Measurements from ENCODE around the gene TPRG1L.

Gene TPRG1L

DNA sequence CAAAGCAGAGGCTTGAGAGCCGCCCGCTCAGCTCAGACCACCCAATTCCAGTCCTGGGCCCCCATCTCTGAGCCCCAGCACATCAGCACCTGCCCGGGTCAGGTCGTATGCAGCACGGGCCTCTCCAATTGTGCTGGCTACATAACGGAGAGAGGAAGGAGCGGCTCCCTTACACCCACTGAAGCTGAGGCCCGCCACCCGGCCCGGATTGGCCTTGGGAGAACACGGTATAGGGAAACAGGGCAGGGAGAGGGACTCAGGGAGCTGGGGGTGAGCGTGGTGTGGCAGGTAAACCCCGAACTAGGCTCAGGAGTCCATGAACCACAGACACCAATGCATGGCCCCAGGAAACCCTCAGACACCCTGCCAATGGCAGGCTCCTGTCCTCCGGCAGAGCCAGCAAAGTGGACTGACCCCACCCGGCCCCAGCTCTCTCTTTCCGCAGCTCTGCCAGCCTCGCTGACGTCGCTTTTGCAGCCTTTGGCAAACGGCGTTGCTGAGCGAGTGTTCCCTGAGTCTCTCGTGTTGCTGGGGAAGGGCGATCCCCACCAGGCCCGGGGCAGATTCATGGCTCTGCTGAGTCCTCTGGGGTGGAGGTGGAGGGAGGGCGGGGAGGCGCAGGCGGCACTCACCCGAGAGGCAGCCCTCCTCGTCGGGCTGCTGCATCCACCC lies 30.0 kb upstream of the TPRG1L start:
- no peak for DNase-seq (ENCODE audit: low read depth)

DNA sequence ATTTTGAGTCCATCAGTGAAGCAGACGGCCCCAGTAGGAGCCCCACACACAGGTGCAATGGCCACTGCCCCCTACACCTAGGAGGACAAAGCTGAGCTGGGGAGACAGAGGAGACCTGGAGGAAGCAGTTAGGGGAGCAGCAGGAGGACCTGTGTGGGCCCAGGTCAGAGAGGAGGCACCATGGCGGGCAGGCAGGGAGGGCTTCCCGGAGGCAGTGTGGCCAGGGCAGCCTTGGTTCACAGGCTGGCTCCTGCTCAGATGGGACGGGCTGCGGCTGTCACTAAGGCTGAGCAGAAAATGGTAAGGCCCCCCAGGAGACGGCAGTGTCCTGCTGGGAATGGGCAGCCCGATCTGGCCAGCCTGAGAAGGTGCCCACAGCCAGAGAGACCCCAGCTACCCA lies 28.9 kb upstream of the TPRG1L start:
- DNase-seq (ENCODE audit: low read depth) = no peak

DNA sequence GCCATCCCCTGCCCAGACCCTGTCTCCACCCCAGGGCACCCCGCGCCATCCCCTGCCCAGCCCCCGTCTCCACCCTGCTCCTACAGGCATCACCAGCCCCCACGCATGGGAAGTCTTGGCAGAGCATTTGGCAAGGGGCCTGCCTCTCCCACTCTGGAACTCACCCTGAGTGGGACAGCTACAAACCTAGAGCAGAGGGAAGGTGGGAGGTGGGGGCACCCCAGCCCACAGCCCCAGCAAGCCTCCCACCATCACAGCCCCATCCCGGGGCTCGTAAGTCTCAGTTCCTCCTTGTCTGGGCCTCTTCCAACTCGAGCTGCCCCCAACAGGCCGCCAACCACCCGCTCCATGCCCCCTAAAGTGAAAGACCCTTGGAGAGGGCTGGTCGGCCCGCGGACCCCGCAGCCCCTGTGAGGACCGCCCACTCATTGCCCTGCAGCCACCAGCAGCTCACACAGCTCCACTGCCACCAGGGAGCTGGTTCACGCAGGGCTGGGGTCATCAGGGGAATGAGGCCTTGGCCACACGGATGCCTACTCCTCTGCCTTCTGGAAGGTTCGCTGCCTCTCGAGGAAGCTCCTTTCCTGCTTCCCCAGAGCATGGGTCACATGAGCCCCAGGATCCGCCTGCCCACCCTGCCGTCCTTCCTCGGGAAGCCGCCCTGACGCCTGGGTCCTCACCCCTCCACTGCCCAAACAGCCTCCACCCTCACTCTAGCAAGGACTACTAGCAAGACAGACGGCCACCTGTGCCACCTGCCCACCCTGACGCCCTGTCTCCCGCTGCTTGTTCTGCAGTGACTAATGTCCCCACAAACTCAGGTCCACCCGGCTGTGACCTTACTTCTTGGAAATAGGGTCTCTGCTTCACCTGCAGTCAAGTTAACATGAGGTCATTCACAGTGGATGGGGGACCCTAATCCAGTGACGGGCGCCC lies 27.9 kb upstream of the TPRG1L start:
- DNase-seq (ENCODE audit: low read depth) = no peak

DNA sequence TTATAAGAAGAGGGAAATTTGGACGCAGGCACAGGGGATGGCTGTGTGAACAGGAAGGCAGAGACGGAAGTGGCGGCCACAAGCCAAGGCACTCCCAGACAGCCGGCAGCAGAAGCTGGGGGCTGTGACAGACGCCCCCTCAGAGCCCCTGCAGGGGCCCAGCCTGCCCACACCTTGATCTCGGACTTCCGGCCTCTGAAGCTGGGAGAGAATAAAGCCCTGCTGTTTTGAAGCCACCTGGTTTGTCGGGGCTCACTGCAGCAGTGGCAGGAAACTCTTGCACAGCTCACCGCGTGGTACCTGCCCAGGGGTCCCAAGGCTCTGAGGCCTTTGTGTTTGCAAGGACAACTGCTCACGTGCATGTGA lies 27.2 kb upstream of the TPRG1L start:
- no peak for DNase-seq (ENCODE audit: low read depth)

DNA sequence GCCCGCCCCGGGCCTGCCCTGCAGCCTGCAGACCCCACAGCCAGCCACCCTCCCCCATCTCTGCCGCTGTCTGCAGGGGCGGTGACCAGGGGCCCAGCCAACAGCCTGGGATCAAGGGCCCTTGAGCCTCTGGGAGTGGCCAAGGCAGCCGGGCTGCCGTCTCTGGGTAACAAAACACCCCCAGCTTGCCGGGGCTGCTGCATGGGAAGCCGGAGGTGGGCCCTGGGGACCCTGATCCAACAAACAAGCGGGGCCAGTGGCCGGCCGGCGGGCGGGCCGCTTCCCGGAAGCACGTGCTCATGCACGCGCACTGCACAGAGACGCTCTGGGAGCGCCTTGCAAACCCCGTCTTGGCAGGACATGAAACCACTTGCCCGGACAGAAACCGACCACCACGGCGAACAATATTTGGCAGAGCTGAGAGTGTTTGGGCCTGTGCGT lies 26.7 kb upstream of the TPRG1L start:
- DNase-seq (ENCODE audit: low read depth) = no peak

DNA sequence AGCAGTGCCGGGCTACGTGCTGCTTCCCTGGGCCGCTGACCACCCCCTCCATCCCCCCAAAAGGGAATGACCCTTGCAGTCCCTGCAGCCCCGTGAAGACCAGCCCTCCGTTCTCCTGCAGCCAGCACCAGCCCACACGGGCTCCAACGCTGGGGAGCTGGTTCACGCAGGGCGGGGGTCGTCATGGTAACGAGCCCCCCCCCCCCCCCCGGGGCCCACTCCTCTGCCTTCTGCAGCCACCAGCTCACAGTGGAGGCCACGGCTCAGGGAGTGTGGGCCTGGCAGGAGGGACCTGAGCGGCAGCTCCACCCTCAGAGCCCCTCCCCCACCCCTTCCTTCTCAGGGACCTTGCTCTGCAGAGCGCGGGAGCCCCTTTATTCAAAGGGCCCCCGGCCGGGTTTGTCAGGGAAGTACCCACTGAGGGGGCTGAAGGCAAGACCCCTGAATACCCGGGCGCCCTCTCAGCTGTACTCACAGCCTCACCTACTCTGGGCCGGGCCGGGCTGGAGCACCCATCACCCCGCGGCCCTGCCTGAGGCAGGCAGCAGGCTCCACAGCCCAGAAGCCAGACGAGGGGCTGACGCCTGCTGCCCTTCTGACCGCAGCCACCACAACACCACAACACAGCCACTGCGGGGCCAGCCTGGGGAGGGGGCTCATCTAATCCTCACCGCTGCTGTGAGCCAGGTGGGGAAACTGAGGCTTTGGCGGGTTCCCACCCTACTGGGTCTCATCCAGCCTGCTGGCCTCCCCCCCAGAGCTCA lies 26.1 kb upstream of the TPRG1L start:
- DNase-seq (ENCODE audit: low read depth) = no peak

DNA sequence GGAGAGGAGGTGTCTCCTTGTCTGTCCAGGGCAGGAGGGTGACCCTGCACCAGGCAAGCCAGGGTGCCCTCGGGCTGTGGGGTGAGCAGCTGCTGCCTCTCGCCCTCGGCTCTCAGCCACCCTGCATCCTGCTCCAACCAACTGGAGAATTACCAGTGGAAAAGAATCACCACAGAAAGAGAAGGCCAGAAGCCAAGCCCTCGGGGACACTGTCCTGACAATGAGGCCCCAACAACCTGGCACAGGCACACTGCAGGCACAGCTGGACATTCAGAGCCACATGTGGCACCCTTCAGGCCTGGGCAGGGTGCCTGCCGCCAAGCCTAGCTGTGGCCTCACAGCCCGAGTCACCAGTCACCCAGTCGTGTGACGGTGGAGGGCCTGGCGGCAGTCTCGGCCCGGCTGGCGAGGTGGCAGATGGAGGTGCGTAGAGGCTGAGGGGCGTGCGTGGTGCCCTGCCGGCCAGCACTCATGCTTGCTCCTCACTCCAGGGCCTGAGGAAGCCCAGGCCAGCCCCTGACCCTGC lies 25.5 kb upstream of the TPRG1L start:
- no peak for DNase-seq (ENCODE audit: low read depth)

DNA sequence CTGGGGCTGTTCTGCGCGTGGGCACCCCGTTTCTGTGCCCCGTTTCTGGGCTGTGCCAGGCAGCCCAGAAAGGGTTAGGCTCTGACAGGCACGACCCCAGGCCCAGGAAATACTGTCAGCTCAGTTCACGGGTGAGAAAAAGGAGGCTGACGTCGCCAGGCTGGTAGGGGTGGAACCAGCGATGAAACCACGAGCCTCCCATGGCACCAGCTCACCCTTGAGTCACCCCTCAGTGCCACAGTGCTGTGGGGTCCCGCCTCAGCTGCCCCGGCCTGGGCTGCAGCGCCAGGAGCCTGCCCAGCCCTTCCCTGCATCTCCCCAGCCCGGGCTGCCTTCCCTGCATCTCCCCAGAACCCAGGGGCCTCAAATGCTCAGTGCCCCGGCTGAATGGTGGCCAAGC lies 25.0 kb upstream of the TPRG1L start:
- DNase-seq (ENCODE audit: low read depth) = no peak

DNA sequence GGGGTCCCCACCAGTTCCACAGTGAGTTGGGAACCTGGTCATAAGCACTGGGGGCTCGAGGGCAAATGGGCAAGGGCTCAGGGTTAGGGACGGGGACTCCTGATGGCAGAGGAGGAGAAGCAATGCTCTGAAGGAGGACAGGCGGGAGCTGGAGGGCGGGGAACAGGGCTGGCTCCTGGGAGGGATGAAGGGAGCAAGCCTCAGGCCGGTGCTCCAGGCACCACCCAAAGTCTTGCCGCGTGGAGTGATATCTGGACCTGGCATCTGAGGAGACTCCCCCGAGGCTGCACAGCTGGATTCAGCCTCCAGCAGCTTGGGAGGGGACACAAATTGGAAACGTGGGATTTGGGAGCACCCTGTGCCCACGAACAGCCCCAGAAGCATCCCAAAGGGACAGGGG lies 24.5 kb upstream of the TPRG1L start:
- DNase-seq (ENCODE audit: low read depth) = no peak

DNA sequence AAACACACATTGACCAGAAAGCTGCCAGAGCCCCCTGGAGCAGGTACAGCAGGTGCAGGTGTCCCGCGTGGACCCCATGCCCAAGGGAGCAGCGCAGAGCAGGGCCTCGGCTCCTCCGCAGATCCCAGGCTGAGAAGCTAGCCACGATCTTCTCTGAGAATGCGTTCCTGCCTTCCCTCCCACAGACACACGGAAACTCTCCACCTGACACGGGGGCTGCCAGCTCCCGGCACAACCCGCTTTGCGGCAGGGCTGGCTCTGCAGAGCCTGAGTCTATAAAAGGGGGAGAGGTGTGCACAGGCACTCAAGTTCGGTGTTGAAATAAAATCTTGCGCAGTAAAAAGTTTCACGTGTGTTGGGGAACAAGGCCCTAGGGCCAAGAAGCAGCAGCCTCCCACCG lies 23.1 kb upstream of the TPRG1L start:
- no peak for DNase-seq (ENCODE audit: low read depth)

DNA sequence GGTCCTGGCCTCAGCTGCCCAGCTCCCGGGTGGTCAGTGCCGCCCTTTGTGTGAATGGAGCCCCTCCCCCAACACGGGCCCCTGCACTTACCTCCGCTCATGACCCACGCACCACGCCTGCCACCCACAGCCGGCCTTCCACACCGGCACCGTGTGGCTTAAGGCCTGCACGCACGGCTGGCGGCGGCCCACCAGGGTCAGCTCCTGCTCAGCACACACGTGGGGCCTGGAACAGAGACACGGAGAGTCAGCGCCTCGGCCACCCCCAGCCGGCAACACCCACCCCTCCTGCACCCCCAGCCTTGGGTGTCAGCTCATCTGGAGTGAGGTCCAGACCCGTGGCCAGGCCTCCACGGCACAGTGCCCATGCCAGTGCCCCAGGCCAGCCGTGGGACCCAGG lies 22.4 kb upstream of the TPRG1L start:
- DNase-seq (ENCODE audit: low read depth) = no peak

DNA sequence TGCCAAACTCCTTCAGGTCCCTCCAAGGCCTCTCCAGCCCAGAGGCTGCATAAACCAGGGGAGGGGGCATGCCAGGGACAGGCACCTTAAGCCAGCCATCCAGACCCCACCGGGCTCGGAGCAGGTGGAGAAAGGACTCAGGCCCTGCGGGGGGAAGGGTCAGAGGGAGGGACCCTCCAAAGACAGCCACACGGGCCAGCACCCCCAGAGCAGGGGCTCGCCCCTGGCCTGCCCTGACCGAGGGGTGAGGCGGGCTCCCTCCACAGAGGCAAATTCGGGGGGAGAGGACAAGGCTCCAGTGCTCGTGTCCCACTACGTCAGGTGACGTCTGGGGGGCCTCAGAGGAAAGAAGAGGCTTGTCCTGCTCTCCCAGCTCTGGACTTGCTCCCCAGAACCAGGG lies 21.7 kb upstream of the TPRG1L start:
- no peak for DNase-seq (ENCODE audit: low read depth)

DNA sequence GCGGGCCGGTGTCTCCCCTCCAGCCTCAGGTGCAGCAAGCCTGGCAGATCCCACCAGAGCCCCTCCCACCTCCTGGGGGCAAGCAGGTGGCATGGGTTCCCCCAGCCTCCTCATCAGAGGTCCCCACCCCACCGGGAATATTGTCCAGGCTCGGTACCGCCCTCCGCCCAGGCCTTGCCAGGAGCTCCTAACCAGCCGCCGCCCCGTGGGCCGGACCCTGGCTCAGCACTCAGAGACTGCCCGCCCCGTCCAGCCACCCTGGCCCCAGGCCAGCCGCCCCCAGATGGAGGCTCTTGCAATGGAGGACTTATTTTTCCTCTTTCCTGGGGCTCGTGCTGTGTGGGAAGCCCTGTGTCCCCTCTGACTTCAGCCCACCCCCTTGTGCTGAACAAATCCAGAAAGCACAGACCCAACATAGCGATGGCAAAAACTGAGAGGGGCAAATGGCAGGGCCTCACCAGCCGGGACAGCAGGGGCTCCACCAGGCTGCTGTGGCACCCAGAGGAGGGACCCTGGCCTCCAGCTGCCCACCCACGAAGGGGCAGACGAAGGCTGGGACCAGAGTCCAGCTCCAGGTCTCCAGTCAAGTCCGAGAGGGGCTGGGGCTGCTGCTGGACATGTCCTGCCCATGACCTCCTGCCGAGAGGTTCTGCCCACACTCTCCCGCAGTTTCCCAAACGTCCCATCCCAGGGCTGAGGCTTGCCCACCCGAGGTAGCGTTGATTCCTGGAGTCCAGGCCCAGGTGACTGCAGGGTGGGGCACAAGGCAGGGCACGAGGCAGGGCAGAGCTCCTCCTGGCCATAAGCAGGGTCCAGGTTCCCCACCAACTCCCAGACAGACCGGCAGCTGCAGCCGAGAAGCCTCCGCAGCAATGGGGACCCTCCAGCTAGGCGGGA lies 21.0 kb upstream of the TPRG1L start:
- DNase-seq (ENCODE audit: low read depth) = no peak

DNA sequence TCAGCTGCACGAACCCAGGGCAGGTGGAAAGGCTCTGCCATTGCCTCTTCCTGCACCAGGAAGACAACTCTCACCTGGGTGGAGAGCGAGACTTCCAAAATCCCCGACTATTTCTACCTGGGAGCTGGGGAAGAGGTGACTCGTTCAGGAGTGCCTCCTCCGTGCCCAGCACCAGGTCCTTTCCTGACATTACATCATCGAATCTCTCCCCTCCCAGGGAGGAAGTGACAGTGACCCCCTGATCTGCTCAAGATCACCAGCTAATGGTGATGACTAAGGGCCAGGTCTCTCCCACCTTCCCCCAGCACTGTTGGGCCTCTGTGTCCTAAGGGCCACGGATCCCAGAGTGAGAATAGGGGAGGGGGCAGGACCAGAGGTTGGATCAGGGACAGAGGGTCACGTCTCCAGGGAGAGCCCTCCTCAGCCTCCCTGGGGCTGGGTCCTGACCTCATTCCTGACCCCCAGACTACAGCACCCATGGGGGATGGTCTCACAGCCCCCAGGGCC lies 20.3 kb upstream of the TPRG1L start:
- DNase-seq (ENCODE audit: low read depth) = no peak

DNA sequence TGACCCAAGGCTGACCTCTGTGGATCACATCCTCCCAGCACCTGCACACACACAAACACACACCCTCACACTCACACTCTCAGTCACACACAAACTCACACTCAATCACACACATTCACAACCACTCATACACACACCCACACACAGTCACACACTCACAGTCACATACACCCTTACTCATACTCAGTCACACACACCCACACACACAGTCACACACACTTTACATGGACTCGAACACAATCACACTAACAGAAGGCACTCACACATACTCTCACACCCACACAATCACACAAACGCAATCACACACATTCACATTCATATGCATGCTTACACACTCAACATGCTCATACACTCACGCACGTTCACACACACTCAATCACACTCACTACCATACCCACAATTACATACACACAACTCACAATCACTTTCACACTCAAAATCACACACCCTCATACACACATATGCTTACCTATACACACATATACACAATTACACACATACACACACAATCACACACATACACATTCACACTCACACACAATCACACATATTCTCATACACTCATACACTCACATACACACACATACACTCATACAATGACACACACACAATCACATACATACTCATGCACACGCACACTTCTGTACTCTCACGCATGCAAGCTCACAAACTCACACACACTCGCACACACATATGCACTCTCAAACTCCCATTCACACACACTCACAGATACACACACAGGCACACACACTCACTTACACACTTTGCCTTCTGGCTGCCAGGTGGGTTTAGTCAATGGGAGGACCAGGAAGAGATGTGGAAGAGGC lies 19.6 kb upstream of the TPRG1L start:
- no peak for DNase-seq (ENCODE audit: low read depth)

DNA sequence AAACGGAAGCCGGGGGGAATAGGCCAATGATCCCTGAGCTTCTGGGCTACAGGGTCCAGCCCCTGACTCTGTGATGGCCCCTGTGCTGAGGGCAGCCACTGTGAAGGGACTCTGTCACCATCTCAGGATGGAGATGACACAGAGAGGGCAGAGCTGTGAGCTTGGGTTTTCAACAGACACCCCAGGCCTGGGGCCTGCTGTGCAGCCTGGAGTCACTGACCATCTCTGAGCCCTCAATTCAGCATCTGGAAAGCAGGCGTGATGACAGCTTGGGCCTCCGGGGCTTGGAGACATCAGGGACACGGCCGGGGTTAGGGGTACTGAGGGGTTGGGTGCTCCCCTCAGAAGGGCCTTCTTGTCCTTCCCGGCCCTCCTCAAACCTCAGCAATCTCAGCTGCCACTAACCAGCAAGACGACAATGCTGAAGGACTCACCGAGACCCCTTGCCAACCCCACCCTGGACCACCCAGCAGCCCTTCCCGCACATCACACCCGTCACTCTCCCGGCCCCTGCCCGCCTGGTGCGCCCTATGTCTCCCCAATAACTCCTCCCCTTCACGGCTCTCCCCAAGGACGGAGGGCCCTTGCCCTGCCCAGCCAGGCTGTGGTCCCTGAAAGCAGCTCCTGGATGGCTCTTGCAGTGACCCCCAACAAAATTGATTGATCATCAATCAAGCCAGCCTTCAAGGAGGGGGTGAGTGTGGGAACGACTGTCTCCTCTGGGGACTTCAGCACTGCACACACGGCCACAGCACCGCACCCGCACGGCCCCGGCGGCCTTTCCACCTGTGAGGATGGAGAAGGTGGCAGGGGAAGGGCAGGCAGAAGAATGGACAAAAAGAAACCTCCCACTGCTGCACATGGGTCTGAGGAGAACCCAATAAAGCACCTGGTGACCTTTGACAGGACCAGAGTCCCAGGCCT lies 17.8 kb upstream of the TPRG1L start:
- DNase-seq (ENCODE audit: low read depth) = no peak

DNA sequence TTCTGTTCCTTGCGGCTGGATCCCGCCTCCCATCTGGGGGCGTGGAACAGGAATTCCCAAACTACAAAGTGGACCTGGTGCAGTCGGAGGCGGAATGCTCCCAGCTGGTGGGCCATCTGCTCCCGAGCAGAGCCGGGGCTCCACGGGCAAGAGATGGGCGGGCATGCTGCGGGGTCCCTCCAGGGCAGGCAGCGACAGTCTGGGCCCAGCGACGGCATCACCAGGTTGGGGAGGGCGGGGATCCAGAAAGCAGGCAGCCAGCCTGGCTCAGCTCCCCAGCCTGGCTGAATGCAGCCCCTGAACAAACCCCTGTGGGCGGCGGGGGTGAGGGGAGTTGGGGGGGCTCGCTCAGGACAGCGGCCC lies 17.1 kb upstream of the TPRG1L start:
- DNase-seq (ENCODE audit: low read depth) = no peak

DNA sequence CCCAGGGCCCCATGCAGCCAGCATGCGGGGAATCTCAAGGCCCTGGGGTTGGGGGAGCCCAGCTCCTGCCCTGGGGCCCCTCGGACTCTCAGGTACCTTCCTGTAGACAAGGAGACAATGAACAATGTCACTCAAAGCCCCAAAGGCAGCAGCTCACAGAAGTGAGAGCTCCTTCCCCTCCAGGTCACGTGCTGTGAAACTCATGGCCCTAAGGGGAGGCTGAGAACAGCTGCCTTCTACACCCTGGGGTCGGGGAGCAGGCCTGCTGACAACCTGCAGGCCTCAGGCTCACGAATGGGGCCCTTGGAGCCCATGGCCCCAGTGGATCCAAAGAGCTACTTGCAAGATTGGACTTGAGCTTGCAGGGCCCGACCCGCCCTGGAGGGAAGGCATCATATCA lies 16.7 kb upstream of the TPRG1L start:
- DNase-seq (ENCODE audit: low read depth) = no peak

DNA sequence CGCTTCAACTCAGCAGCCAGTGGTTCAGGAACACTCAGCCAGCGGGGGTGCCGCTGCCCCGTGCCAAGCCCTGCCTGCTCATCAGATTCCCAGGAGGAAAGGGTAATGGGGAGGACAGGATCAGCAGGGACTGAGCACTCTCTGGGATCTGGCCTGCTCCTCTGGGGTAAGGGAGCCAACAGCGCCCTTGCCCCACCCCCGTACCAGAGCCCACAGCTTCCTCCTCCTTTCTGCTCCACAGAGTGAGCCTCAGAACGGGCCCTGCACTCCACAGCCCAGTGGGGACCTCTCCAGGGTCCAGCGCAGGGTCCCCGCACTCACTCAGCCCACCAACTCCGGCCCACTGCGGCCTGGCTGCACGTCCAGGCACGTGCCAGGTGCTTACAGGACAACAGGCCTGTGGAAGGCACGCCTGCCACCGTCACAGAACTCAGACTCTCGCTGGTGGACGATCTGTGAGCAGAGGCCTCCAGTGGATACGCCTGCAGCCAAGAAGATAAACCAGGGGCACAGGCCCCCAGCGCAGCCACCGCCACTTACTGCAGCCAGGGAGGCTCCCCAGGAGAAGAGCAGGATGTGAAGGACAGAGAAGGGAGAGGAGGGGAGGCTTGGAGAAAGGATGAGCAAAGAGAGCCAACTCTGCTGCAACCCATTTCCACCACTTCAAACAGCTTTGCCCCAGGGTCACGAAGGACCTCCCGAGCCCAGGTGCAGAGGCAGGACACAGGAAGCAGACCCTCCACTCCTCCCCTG lies 15.6 kb upstream of the TPRG1L start:
- DNase-seq (ENCODE audit: low read depth) = no peak

Measured in stimulated activated CD8-positive, alpha-beta memory T cell treated with anti-CD3 and anti-CD28 coated beads, Interleukin-15, amount 100 ng/mL, for 24 hours (primary cell).